ENCODE measurements around the gene ARHGAP28.
"Not testable (repeated sequence)": the region's sequence is repeated elsewhere in the genome, so short reads cannot be mapped to it uniquely, and the experiment has no call there.

The ARHGAP28 gene

GRCh38 chr18:6917072-6917471 is 187.6 kb downstream of the ARHGAP28 start:
- WGBS (ENCODE audit: insufficient coverage, insufficient read length), result no CpG with 5 or more reads among the region's 3 CpGs

GRCh38 chr18:6920099-6920955 is 190.8 kb downstream of the ARHGAP28 start:
- Histone ChIP-seq H3K27me3 (ENCODE audit: control insufficient read depth, insufficient read depth, low read length) (no peaks in the 10 kb centered on the region), H3K27ac (ENCODE audit: low read length) (no peak overlapping the region), H3K9me3 (ENCODE audit: control insufficient read depth, insufficient read depth, low read length) (no peaks in the 10 kb centered on the region), H3K36me3 (ENCODE audit: control insufficient read depth, insufficient read depth, low read length) (no peaks in the 10 kb centered on the region), H3K4me3 (ENCODE audit: low read length) (no peak overlapping the region), H3K4me1 (ENCODE audit: control insufficient read depth, insufficient read depth, low read length) (no peaks in the 10 kb centered on the region)
- DNase-seq (ENCODE audit: low read depth, low spot score), result peak; percentile 81
- no CpG with 5 or more reads among the region's 37 CpGs for WGBS (ENCODE audit: insufficient coverage, insufficient read length)

More at GRCh38 chr18:6917072-6917471, 187.6 kb downstream of the ARHGAP28 start:
- no peaks in the 10 kb centered on the region for H3K36me3 ChIP-seq (ENCODE audit: control insufficient read depth, insufficient read depth, low read length)
- H3K27ac ChIP-seq (ENCODE audit: low read length), result no peak overlapping the region
- no peaks in the 10 kb centered on the region for H3K4me1 ChIP-seq (ENCODE audit: control insufficient read depth, insufficient read depth, low read length)
- H3K4me3 ChIP-seq (ENCODE audit: low read length), result no peak overlapping the region
- no peaks in the 10 kb centered on the region for H3K9me3 ChIP-seq (ENCODE audit: control insufficient read depth, insufficient read depth, low read length)
- no peaks in the 10 kb centered on the region for H3K27me3 ChIP-seq (ENCODE audit: control insufficient read depth, insufficient read depth, low read length)
- no peak for DNase-seq (ENCODE audit: low read depth, low spot score)

- Histone ChIP-seq H3K4me1 (ENCODE audit: control insufficient read depth, insufficient read depth, low read length) (no peaks in the 10 kb centered on the region), H3K9me3 (ENCODE audit: control insufficient read depth, insufficient read depth, low read length) (no peaks in the 10 kb centered on the region), H3K27ac (ENCODE audit: low read length) (no peak overlapping the region), H3K27me3 (ENCODE audit: control insufficient read depth, insufficient read depth, low read length) (no peaks in the 10 kb centered on the region), H3K4me3 (ENCODE audit: low read length) (no peak overlapping the region), H3K36me3 (ENCODE audit: control insufficient read depth, insufficient read depth, low read length) (no peaks in the 10 kb centered on the region)
- DNase-seq (ENCODE audit: low read depth, low spot score), result no peak
Observed at GRCh38 chr18:6921571-6921970, 192.1 kb downstream of the ARHGAP28 start.

- no peaks in the 10 kb centered on the region for H3K36me3 ChIP-seq (ENCODE audit: control insufficient read depth, insufficient read depth, low read length)
- H3K4me3 ChIP-seq (ENCODE audit: low read length), result no peak overlapping the region
- no peaks in the 10 kb centered on the region for H3K9me3 ChIP-seq (ENCODE audit: control insufficient read depth, insufficient read depth, low read length)
- no CpG with 5 or more reads among the region's 1 CpG for WGBS (ENCODE audit: insufficient coverage, insufficient read length)
- no peak overlapping the region for H3K27ac ChIP-seq (ENCODE audit: low read length)
- DNase-seq (ENCODE audit: low read depth, low spot score), result no peak
- no peaks in the 10 kb centered on the region for H3K27me3 ChIP-seq (ENCODE audit: control insufficient read depth, insufficient read depth, low read length)
- H3K4me1 ChIP-seq (ENCODE audit: control insufficient read depth, insufficient read depth, low read length), result no peaks in the 10 kb centered on the region
Observed at GRCh38 chr18:6923220-6923619, 193.7 kb downstream of the ARHGAP28 start.

- no peak for DNase-seq (ENCODE audit: low read depth, low spot score)
- no CpG with 5 or more reads among the region's 2 CpGs for WGBS (ENCODE audit: insufficient coverage, insufficient read length)
- H3K4me1 ChIP-seq (ENCODE audit: control insufficient read depth, insufficient read depth, low read length), result no peaks in the 10 kb centered on the region
- H3K9me3 ChIP-seq (ENCODE audit: control insufficient read depth, insufficient read depth, low read length), result no peaks in the 10 kb centered on the region
- no peaks in the 10 kb centered on the region for H3K27me3 ChIP-seq (ENCODE audit: control insufficient read depth, insufficient read depth, low read length)
- H3K36me3 ChIP-seq (ENCODE audit: control insufficient read depth, insufficient read depth, low read length), result no peaks in the 10 kb centered on the region
- no peak overlapping the region for H3K4me3 ChIP-seq (ENCODE audit: low read length)
- H3K27ac ChIP-seq (ENCODE audit: low read length), result no peak overlapping the region
Observed at GRCh38 chr18:6927153-6927552, 197.6 kb downstream of the ARHGAP28 start.

GRCh38 chr18:6928359-6928758 is 198.8 kb downstream of the ARHGAP28 start:
- no peak overlapping the region for H3K4me3 ChIP-seq (ENCODE audit: low read length)
- H3K9me3 ChIP-seq (ENCODE audit: control insufficient read depth, insufficient read depth, low read length), result no peaks in the 10 kb centered on the region
- no peaks in the 10 kb centered on the region for H3K36me3 ChIP-seq (ENCODE audit: control insufficient read depth, insufficient read depth, low read length)
- H3K4me1 ChIP-seq (ENCODE audit: control insufficient read depth, insufficient read depth, low read length), result no peaks in the 10 kb centered on the region
- no CpG with 5 or more reads among the region's 11 CpGs for WGBS (ENCODE audit: insufficient coverage, insufficient read length)
- no peak for DNase-seq (ENCODE audit: low read depth, low spot score)
- H3K27ac ChIP-seq (ENCODE audit: low read length), result no peak overlapping the region
- H3K27me3 ChIP-seq (ENCODE audit: control insufficient read depth, insufficient read depth, low read length), result no peaks in the 10 kb centered on the region

- no CpG with 5 or more reads among the region's 45 CpGs for WGBS (ENCODE audit: insufficient coverage, insufficient read length)
- no peak overlapping the region for H3K27ac ChIP-seq (ENCODE audit: low read length)
- no peak for DNase-seq (ENCODE audit: low read depth, low spot score)
- H3K36me3 ChIP-seq (ENCODE audit: control insufficient read depth, insufficient read depth, low read length), result no peaks in the 10 kb centered on the region
- H3K4me1 ChIP-seq (ENCODE audit: control insufficient read depth, insufficient read depth, low read length), result no peaks in the 10 kb centered on the region
- H3K9me3 ChIP-seq (ENCODE audit: control insufficient read depth, insufficient read depth, low read length), result no peaks in the 10 kb centered on the region
- no peaks in the 10 kb centered on the region for H3K27me3 ChIP-seq (ENCODE audit: control insufficient read depth, insufficient read depth, low read length)
- no peak overlapping the region for H3K4me3 ChIP-seq (ENCODE audit: low read length)
Observed at GRCh38 chr18:6929370-6930102, 200.0 kb downstream of the ARHGAP28 start.

GRCh38 chr18:6934859-6935258 is 205.3 kb downstream of the ARHGAP28 start:
- Histone ChIP-seq H3K4me1 (ENCODE audit: control insufficient read depth, insufficient read depth, low read length) (no peaks in the 10 kb centered on the region), H3K27me3 (ENCODE audit: control insufficient read depth, insufficient read depth, low read length) (no peaks in the 10 kb centered on the region), H3K9me3 (ENCODE audit: control insufficient read depth, insufficient read depth, low read length) (no peaks in the 10 kb centered on the region), H3K27ac (ENCODE audit: low read length) (no peak overlapping the region), H3K36me3 (ENCODE audit: control insufficient read depth, insufficient read depth, low read length) (no peaks in the 10 kb centered on the region), H3K4me3 (ENCODE audit: low read length) (no peak overlapping the region)
- WGBS (ENCODE audit: insufficient coverage, insufficient read length), result no CpG with 5 or more reads among the region's 1 CpG
- DNase-seq (ENCODE audit: low read depth, low spot score), result no peak

GRCh38 chr18:6938003-6938402 is 208.5 kb downstream of the ARHGAP28 start:
- no peaks in the 10 kb centered on the region for H3K9me3 ChIP-seq (ENCODE audit: control insufficient read depth, insufficient read depth, low read length)
- no peak for DNase-seq (ENCODE audit: low read depth, low spot score)

GRCh38 chr18:6938403-6938802 is 208.9 kb downstream of the ARHGAP28 start:
- H3K4me3 ChIP-seq (ENCODE audit: low read length); H3K27ac ChIP-seq (ENCODE audit: low read length); DNase-seq (ENCODE audit: low read depth, low spot score); H3K27me3 ChIP-seq (ENCODE audit: control insufficient read depth, insufficient read depth, low read length); H3K36me3 ChIP-seq (ENCODE audit: control insufficient read depth, insufficient read depth, low read length); H3K4me1 ChIP-seq (ENCODE audit: control insufficient read depth, insufficient read depth, low read length); H3K9me3 ChIP-seq (ENCODE audit: control insufficient read depth, insufficient read depth, low read length): not testable (repeated sequence)
- no CpG with 5 or more reads among the region's 2 CpGs for WGBS (ENCODE audit: insufficient coverage, insufficient read length)

More at GRCh38 chr18:6938003-6938402, 208.5 kb downstream of the ARHGAP28 start:
- H3K4me3 ChIP-seq (ENCODE audit: low read length), result no peak overlapping the region
- no peaks in the 10 kb centered on the region for H3K27me3 ChIP-seq (ENCODE audit: control insufficient read depth, insufficient read depth, low read length)
- no CpG with 5 or more reads among the region's 7 CpGs for WGBS (ENCODE audit: insufficient coverage, insufficient read length)
- peaks cover 1% of the 10 kb centered on the region; the same call in 1 of the 2 replicates for H3K36me3 ChIP-seq (ENCODE audit: control insufficient read depth, insufficient read depth, low read length)
- H3K27ac ChIP-seq (ENCODE audit: low read length), result no peak overlapping the region
- no peaks in the 10 kb centered on the region for H3K4me1 ChIP-seq (ENCODE audit: control insufficient read depth, insufficient read depth, low read length)
